NCI-H2196 treated with DMSO at 0.1 percent for 48 hours (cell line): ENCODE data around the gene NONO.
A peak's percentile ranks its signal among the peaks of the same experiment; 100 is the strongest.
"Not testable (repeated sequence)": the region's sequence is repeated elsewhere in the genome, so short reads cannot be mapped to it uniquely, and the experiment has no call there.

ENCODE experiments used
- DNase-seq: peaks from one replicate; lab custom pipeline; 2025; ENCODE audit not compliant: unreplicated experiment; lab: John Stamatoyannopoulos, UW

Gene NONO

GRCh38 chrX:71283403-71284143 lies at the start of gene NONO:
NONO (plus strand) TSS chrX:71283635; CDS start chrX:71290638, 7,003 bp downstream.
- DNase-seq = peak; percentile 85

GRCh38 chrX:71235482-71235881 lies 48.0 kb upstream of the NONO start:
- no peak for DNase-seq

- DNase-seq = no peak
These were observed 46.6 kb upstream of the NONO start for GRCh38 chrX:71236836-71237235.

- no peak for DNase-seq
These were observed 43.7 kb upstream of the NONO start for GRCh38 chrX:71239781-71240180.

GRCh38 chrX:71241301-71241700 lies 42.1 kb upstream of the NONO start:
- no peak for DNase-seq

- DNase-seq = no peak
These were observed 38.9 kb upstream of the NONO start for GRCh38 chrX:71244359-71245128.

GRCh38 chrX:71245159-71245558 lies 38.3 kb upstream of the NONO start:
- DNase-seq = no peak

GRCh38 chrX:71250841-71251240 lies 32.6 kb upstream of the NONO start:
- DNase-seq = no peak

GRCh38 chrX:71251466-71251973 lies 31.9 kb upstream of the NONO start:
- DNase-seq = no peak

GRCh38 chrX:71252221-71252620 lies 31.2 kb upstream of the NONO start:
- DNase-seq = no peak

GRCh38 chrX:71253253-71254091 lies 30.0 kb upstream of the NONO start:
- peak; percentile 2 for DNase-seq

GRCh38 chrX:71254092-71254963 lies 29.1 kb upstream of the NONO start, which contains the start of gene ZMYM3:
ZMYM3 (minus strand) TSS chrX:71254140; CDS start chrX:71253255, 885 bp downstream.
- DNase-seq = peak; percentile 54

GRCh38 chrX:71256051-71256450 lies 27.4 kb upstream of the NONO start:
- no peak for DNase-seq

GRCh38 chrX:71256856-71257255 lies 26.6 kb upstream of the NONO start:
- no peak for DNase-seq

- DNase-seq = not testable (repeated sequence)
These were observed 14.8 kb upstream of the NONO start for GRCh38 chrX:71268624-71269023.

- no peak for DNase-seq
These were observed 13.5 kb upstream of the NONO start for GRCh38 chrX:71269801-71270395.

- DNase-seq = not testable (repeated sequence)
These were observed 11.1 kb upstream of the NONO start for GRCh38 chrX:71272313-71272712.

GRCh38 chrX:71281300-71281699 lies 2.1 kb upstream of the NONO start:
- not testable (repeated sequence) for DNase-seq

GRCh38 chrX:71282514-71283402 lies 677 bp upstream of the NONO start:
- DNase-seq = peak; percentile 11
